ENCODE data around the gene NMT1. TPM values are rescaled to one million over a fixed set of nuclear protein-coding genes. Genes with fewer than 3 reads are reported as not detected.

The NMT1 gene
- total RNA-seq, 1 experiment from 2014 or later = 132 TPM

DNA sequence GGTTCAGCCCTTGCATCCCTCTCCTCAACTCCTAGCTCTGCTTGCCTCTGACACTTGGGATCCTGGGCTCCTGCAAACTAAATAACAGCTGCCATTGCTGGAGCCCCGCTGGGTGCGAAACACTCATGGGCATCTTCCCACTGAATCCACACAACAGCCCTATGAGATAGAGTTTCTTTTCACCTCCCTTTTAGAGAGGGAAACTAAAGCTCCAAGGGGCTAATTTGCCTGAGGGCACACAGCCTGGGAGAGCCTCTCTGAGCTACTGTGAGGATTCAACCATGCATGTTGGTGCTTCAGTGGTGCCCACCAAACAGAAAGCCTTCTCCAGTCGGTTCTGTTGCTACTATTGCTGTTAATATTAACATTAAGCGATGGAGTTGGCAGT is 78.4 kb downstream of the NMT1 start:
- CTCF ChIA-PET = no interaction called here
- DNase-seq = no peak
- Histone ChIP-seq H3K36me3 (ENCODE audit: low read depth) (no peaks in the 10 kb centered on the region), H3K27ac (no peak overlapping the region), H4K20me1 (ENCODE audit: insufficient read depth) (no peaks in the 10 kb centered on the region), H2AFZ (no peak overlapping the region), H3F3A (ENCODE audit: insufficient read depth, low read depth) (peaks cover 19% of the 10 kb centered on the region), H3K79me2 (ENCODE audit: low read depth) (peaks cover 8% of the 10 kb centered on the region; the same call in 1 of the 2 replicates), H3K9me2 (ENCODE audit: insufficient read depth) (no peaks in the 10 kb centered on the region), H3K9me3 (ENCODE audit: insufficient read depth, low read depth) (no peaks in the 10 kb centered on the region), H3K27me3 (ENCODE audit: insufficient read depth, low read depth) (no peaks in the 10 kb centered on the region), H3K4me2 (no peak overlapping the region), H3K4me3 (no peak overlapping the region), H3K4me1 (replicated peaks; ENCODE audit: insufficient read depth) (peaks cover 8% of the 10 kb centered on the region)
- TF ChIP-seq, protein P1, sequence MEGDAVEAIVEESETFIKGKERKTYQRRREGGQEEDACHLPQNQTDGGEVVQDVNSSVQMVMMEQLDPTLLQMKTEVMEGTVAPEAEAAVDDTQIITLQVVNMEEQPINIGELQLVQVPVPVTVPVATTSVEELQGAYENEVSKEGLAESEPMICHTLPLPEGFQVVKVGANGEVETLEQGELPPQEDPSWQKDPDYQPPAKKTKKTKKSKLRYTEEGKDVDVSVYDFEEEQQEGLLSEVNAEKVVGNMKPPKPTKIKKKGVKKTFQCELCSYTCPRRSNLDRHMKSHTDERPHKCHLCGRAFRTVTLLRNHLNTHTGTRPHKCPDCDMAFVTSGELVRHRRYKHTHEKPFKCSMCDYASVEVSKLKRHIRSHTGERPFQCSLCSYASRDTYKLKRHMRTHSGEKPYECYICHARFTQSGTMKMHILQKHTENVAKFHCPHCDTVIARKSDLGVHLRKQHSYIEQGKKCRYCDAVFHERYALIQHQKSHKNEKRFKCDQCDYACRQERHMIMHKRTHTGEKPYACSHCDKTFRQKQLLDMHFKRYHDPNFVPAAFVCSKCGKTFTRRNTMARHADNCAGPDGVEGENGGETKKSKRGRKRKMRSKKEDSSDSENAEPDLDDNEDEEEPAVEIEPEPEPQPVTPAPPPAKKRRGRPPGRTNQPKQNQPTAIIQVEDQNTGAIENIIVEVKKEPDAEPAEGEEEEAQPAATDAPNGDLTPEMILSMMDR (conservative IDR thresholded peaks at IDR 0.05) = no peak
- TF ChIP-seq EZH2 (IDR thresholded peaks at IDR 0.05; ENCODE audit: low read depth) = no peak
- intact Hi-C loops (cut with micrococcal nuclease; ENCODE audit: unreplicated experiment) = loop anchor here (10.0 kb wide), 1 partner anchor 175 kb away; the partner anchor contains the start of gene MAP3K14
- POLR2A ChIA-PET (ENCODE audit: unreplicated experiment) = interaction anchor here (0.8 kb wide), 1 partner anchor 80 kb away, joined by 3 read pairs; no protein-coding TSS in a partner anchor
- no TSS peak for BruUV-seq (replicated peaks)

DNA sequence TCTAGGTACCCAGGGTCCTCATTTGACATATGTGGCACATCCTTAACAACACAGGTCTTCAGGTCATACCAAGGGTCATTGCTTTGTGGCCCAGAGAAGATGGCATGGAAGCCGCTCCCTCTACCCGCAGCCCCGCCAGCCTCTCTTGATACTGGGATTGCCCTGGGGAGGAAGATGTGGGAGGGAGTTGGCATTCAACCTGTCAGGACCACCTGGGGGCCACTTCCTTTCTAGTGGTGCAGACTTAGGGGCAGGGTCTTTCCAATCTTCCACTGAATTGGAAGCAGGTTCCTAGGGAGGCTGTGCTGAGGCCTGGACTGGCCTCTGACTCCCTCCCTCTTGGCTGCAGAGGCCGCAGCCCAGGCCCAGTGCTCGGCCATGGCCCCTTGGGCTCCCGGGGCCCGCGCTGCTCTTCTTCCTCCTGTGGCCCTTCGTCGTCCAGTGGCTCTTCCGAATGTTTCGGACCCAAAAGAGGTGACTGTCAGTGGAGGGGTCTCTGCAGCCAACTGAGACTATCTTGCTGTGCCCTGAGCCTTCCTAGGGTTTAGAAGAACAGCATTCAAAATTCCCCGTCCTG is 82.1 kb downstream of the NMT1 start:
- Histone ChIP-seq H3K9me3 (ENCODE audit: insufficient read depth, low read depth) (no peaks in the 10 kb centered on the region), H3K79me2 (ENCODE audit: low read depth) (peaks cover 8% of the 10 kb centered on the region; the same call in 1 of the 2 replicates), H3K4me2 (no peak overlapping the region), H3K4me3 (no peak overlapping the region), H3K27ac (no peak overlapping the region), H4K20me1 (ENCODE audit: insufficient read depth) (no peaks in the 10 kb centered on the region), H3F3A (ENCODE audit: insufficient read depth, low read depth) (peaks cover 32% of the 10 kb centered on the region), H3K36me3 (ENCODE audit: low read depth) (no peaks in the 10 kb centered on the region), H2AFZ (no peak overlapping the region), H3K9me2 (ENCODE audit: insufficient read depth) (no peaks in the 10 kb centered on the region), H3K4me1 (replicated peaks; ENCODE audit: insufficient read depth) (peaks cover 11% of the 10 kb centered on the region), H3K27me3 (ENCODE audit: insufficient read depth, low read depth) (no peaks in the 10 kb centered on the region)
- no TSS peak for BruUV-seq (replicated peaks)
- DNase-seq = no peak
- POLR2A ChIA-PET (ENCODE audit: unreplicated experiment) = no interaction called here
- intact Hi-C loops (cut with micrococcal nuclease; ENCODE audit: unreplicated experiment) = no loop called here
- no peak for TF ChIP-seq EZH2 (IDR thresholded peaks at IDR 0.05; ENCODE audit: low read depth)
- TF ChIP-seq, protein P1 (conservative IDR thresholded peaks at IDR 0.05) = no peak
- CTCF ChIA-PET = interaction anchor here (1.0 kb wide), 1 partner anchor 8 kb away, joined by 3 read pairs; the partner anchor contains the start of gene ACBD4

DNA sequence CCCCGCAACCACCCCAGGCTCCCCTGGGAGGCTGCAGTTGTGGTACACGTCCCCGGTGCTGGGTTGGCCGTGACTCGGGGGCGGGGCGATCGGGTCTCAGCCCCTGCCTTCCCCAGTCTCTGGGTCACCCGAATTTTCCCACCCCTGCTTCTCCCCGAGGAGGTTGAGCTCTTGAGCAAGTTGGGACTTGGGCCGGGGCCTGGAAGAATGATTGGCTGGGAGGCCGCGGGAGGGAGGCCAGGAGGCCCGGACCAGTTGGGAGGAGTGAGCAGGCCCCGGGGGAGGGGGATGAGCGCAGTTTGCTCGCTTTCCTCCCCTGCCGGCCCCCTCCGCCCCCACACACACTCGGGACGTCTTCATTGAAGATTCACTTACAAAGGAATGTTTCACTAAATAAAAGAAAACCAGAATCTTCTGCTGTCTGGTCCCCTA is 82.7 kb downstream of the NMT1 start:
- no peak overlapping the region for H3K27ac ChIP-seq
- H3F3A ChIP-seq (ENCODE audit: insufficient read depth, low read depth) = peaks cover 35% of the 10 kb centered on the region
- H3K9me2 ChIP-seq (ENCODE audit: insufficient read depth) = no peaks in the 10 kb centered on the region
- POLR2A ChIA-PET (ENCODE audit: unreplicated experiment) = no interaction called here
- CTCF ChIA-PET = interaction anchor here (1.0 kb wide), 1 partner anchor 8 kb away, joined by 3 read pairs; the partner anchor contains the start of gene ACBD4
- no TSS peak for BruUV-seq (replicated peaks)
- no peak overlapping the region for H2AFZ ChIP-seq
- intact Hi-C loops (cut with micrococcal nuclease; ENCODE audit: unreplicated experiment) = no loop called here
- H3K9me3 ChIP-seq (ENCODE audit: insufficient read depth, low read depth) = no peaks in the 10 kb centered on the region
- H3K27me3 ChIP-seq (ENCODE audit: insufficient read depth, low read depth) = no peaks in the 10 kb centered on the region
- H3K36me3 ChIP-seq (ENCODE audit: low read depth) = no peaks in the 10 kb centered on the region
- H3K4me2 ChIP-seq = no peak overlapping the region
- TF ChIP-seq, protein P1 (conservative IDR thresholded peaks at IDR 0.05) = no peak
- H3K4me3 ChIP-seq = no peak overlapping the region
- H4K20me1 ChIP-seq (ENCODE audit: insufficient read depth) = no peaks in the 10 kb centered on the region
- peaks cover 11% of the 10 kb centered on the region for H3K4me1 ChIP-seq (replicated peaks; ENCODE audit: insufficient read depth)
- no peak for DNase-seq
- H3K79me2 ChIP-seq (ENCODE audit: low read depth) = peaks cover 11% of the 10 kb centered on the region
